NCI-H446 (cell line): Measurements from ENCODE around the gene SLC15A4.

Experiments used
- DNase-seq, 2 experiments: peaks; one replicate each; lab custom pipeline; 2025; lab: John Stamatoyannopoulos, UW

SLC15A4 gene

DNA sequence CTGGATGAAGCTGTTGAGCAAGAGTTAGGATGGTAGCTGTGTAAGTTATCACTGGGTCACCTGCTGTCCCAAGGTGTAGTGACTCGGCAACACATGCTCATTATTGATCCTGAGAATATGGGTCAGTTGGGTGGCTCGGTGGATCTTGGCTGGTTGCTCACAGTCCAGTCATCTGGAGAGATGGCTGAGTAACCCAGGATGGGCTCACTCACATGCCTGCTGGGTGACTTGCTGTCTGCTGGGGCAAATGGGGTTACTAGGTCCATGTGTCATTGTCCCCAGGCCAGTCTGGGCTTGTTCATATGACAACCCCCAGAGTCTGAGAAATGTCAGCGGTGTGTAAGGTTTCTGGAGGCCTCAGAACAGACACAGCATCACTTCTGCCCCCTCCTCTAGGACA, 69.5 kb downstream of the SLC15A4 start:
- no peak for DNase-seq

DNA sequence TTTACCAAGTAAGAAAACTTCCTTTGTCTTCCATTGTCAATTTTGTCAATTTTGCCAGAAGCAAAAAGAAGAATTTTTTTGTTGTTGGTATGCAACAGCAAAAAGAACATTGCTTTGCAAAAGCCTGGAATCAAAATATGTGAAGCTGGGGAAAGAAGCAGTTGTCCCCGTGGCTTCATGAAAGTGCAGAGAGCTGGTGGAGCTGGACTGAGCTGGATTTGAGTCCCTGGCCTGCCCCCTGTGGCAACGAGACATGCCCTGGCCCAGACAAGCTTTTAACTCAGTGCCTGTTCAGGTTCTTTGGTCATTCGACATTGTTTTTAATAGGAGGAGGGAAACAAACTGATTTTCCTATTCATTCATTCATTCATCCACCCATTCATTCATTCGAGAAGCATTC, 70.3 kb downstream of the SLC15A4 start:
- no peak for DNase-seq

DNA sequence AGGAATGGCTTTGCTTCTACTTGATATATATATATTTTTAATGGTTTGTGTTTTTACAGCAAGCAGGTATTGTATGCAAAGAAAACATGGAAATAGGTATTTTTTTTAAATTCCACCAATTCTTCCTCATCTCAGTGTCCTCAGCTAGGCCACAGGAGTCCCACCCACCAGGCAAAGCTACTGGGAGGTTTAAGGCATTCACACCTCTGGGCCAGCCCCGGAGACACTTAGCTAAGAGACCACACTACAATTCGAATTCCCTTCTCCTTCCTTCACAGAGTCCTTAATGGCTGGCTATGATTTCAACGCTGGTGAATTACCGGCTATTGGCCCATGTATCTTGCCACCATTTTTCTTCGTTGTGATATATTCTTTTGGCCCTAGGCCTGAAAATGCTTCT, 71.4 kb downstream of the SLC15A4 start:
- DNase-seq = no peak

DNA sequence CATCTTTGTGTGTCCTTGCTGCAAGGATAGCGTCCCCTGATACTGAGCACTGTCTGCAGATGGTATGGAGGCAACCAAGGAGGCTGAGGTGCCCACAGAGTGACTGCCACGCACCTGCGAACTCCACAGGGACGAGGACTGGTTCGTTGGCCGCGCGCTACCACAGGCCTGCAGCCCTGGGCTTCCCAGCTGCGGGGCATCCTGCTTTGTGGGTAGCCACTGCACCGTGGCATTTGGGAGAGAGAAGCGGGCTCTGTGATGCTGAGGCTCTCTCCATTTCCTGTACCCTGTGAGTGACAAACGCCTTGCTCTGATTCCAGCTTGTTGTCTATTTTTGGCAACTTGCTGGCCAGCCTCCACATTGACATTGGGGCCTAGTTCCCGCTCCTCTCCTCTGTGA, 76.3 kb downstream of the SLC15A4 start:
- no peak for DNase-seq

DNA sequence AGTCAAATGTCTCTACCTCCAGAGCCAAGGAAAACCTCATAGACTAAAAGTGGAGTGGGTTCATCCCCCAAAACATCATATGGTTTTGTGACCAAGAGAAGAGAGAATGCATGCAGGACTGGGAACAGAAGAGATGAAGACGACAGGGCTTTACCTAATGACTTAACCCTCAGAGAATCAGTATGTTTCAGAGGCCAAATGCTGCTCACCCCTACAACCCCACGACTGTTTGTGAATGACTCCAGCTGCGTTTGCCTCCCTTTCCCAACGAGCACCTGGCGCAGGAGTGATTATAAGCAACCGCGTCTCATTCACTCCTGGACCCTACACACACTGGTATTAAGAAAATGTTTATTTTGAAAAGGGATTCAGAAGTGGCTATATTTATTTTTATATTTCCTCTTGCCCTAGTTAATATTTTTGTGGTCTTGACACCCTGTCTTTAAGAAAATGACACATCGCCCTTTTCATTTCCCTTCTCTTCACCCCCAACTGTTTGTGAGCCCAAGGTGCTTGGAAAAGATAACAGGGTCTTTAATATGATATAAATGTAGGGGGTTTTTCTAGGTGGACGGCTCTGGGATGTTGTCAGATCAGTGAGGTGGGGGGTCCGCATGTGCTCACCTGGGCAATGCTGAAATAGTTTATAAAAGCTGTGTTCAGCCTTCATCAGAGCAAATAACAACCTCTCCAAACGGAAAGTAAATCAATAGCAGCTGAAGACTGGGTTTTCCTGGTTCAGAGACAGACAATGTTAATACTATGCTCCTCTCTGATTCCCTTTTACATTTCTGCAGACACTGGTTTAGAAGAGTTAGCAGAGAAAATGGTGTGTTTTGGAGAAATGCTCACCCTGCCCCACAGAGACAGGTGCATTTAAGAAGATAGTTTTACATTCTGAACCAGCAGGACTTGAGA, 77.7 kb downstream of the SLC15A4 start:
- no peak for DNase-seq

DNA sequence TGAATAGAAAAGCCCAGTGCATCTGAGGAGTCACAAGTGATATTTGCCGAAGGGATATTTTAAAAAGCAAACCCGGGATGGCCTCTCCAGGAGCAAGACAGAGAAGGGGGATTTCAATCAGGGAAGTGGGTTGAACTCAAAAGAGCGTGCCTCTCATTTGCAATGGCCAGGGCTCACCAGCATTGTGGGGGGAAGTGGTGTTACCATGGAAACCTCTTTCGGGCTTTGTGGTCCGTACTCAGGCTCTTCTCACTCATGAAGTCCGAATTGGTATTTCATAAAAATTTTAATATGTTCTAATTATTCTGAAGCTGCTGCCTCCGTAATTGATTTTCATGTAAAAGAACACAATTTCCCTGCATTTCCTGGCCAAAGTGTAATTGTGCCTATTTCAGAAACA, 79.8 kb downstream of the SLC15A4 start:
- no peak for DNase-seq
